AG09309 (cell line): ENCODE data around the gene DNAJC3.

Experiments
- DNase-seq: peaks from one replicate; pipeline ENCODE4 v3.0.0-alpha.2; 2010; ENCODE audit warnings: low read depth
- H3K4me3 ChIP-seq: 2 replicates; pipeline ENCODE4 v1.5.1; 2011; ENCODE audit warnings: mild to moderate bottlenecking, low read depth, low read length, moderate library complexity; ENCODE audit not compliant: control insufficient read depth
- CTCF ChIP-seq: IDR thresholded peaks from 2 replicates; pipeline ENCODE4 v1.5.1; 2011; ENCODE audit warnings: mild to moderate bottlenecking, low read depth, low read length, inconsistent platforms; ENCODE audit not compliant: insufficient read depth, control insufficient read depth; ENCODE audit errors: missing control alignments

DNAJC3 gene

GRCh38 chr13:95676762-95677563, at the start of gene DNAJC3:
TSS of gene DNAJC3 (plus strand) at chr13:95677139. CDS start at chr13:95677256, 117 bp downstream.
- DNase-seq, result peak; percentile 88
- H3K4me3 ChIP-seq, result peak within 1 kb of the TSS; percentile 68
- TF ChIP-seq CTCF, result no peak

GRCh38 chr13:95627590-95627989, 49.3 kb upstream of the DNAJC3 start:
- DNase-seq, result peak; percentile 21
- no peak for TF ChIP-seq CTCF
- no peak overlapping the region for H3K4me3 ChIP-seq

DNA sequence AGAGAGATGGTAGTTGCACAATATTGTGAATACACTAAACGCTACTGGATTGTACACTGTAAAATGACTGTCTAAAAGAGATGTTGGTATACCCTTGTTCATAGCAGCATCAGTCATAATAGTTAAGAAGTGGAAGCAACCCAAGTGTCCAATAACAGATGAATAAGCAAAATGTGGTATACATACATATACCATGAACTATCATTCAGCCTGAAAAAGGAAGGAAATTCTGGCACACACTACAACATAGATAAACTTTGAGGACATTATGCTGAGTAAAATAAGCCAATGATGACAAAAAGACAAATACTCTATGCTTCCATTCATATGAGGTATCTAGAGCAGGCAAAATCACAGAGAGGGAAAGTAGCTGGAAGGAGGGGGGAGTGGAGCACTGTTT, 48.5 kb upstream of the DNAJC3 start:
- no peak for TF ChIP-seq CTCF
- no peak for DNase-seq
- H3K4me3 ChIP-seq, result no peak overlapping the region

DNA sequence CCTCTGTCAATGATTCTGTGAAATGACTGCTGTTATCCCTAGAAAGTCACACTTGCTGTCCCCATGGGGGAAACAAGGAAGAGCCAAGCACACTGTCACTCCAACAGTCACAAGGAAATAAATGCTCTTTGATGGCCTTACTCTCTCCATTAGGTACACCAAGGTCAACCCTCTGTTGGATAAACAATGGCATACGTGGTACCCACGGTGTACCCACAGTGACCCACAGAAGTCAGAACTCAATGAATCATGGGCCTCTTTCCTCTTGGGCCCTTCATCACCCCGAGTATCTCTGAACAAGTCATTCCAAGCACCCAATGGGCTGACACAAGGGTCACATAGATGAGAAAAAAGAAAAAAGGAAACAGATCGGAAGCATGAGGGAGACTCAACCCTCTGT, 47.9 kb upstream of the DNAJC3 start:
- no peak for DNase-seq
- TF ChIP-seq CTCF, result no peak
- no peak overlapping the region for H3K4me3 ChIP-seq

GRCh38 chr13:95630593-95630992, 46.3 kb upstream of the DNAJC3 start:
- no peak overlapping the region for H3K4me3 ChIP-seq
- TF ChIP-seq CTCF, result no peak
- DNase-seq, result no peak

- TF ChIP-seq CTCF, result no peak
- DNase-seq, result no peak
- H3K4me3 ChIP-seq, result no peak overlapping the region
Observed at GRCh38 chr13:95636853-95637252, 40.1 kb upstream of the DNAJC3 start.
